ENCODE measurements around the gene MTAP.
A peak's percentile ranks its signal among the peaks of the same experiment; 100 is the strongest.

MTAP gene

GRCh38 chr9:21800931-21801682, 1.3 kb upstream of the MTAP start:
- Mint-ChIP-seq H3K4me1 (peaks cover 39% of the 10 kb centered on the region), H3K27me3 (ENCODE audit: low read depth, poor library complexity) (peaks cover 55% of the 10 kb centered on the region), H3K9me3 (no peaks in the 10 kb centered on the region), H3K27ac (no peak overlapping the region), H3K4me3 (peak overlapping the region; percentile 100), H3K36me3 (ENCODE audit: low read depth) (peaks cover 11% of the 10 kb centered on the region)
- DNase-seq, result no peak
- TF ChIP-seq, protein P1, sequence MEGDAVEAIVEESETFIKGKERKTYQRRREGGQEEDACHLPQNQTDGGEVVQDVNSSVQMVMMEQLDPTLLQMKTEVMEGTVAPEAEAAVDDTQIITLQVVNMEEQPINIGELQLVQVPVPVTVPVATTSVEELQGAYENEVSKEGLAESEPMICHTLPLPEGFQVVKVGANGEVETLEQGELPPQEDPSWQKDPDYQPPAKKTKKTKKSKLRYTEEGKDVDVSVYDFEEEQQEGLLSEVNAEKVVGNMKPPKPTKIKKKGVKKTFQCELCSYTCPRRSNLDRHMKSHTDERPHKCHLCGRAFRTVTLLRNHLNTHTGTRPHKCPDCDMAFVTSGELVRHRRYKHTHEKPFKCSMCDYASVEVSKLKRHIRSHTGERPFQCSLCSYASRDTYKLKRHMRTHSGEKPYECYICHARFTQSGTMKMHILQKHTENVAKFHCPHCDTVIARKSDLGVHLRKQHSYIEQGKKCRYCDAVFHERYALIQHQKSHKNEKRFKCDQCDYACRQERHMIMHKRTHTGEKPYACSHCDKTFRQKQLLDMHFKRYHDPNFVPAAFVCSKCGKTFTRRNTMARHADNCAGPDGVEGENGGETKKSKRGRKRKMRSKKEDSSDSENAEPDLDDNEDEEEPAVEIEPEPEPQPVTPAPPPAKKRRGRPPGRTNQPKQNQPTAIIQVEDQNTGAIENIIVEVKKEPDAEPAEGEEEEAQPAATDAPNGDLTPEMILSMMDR (IDR thresholded peaks at IDR 0.05), result no peak

DNA sequence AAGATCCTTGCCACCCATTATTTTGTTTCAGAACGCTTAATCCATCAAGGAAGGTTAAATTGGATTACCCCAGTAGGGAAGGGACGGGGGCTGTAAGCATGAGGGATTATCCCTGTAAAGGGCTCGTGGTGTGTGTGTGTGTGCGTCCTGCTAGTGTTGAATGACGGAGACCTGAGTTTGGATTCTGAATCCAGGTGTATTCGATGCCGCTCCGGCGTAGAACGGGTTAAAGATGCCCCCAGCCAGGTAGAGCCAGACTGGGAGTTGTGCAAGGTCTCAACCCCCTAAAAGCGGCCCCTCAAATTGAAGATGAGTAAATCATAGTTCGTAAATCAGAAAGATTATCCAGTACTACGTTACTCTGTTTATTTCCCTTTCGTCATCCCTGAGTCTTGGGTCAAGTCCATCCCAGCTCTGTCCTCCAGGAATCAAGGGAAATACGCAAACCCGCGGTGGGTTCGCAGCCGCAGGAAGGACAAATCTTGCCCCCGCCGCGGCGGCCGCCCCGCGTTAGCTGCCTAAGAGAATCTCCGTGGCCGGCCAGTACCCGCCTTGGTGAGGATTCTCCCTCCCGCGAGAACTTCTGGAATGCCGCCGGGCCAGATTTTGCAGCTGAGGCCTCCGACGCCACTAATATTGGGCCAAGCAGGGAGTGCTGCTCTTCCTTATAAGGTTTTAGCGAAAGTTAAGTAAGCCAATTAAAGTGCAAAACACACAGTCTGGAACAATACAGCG, 586 bp upstream of the MTAP start:
- DNase-seq, result peak; percentile 68

GRCh38 chr9:21803649-21804048, 1.2 kb downstream of the MTAP start:
- Mint-ChIP-seq H3K27me3 (ENCODE audit: low read depth, poor library complexity) (peaks cover 30% of the 10 kb centered on the region), H3K4me3 (peak overlapping the region; percentile 100), H3K9me3 (no peaks in the 10 kb centered on the region), H3K4me1 (peaks cover 63% of the 10 kb centered on the region), H3K36me3 (ENCODE audit: low read depth) (peaks cover 25% of the 10 kb centered on the region), H3K27ac (peak overlapping the region; percentile 97)
- TF ChIP-seq, protein P1 (IDR thresholded peaks at IDR 0.05), result no peak
- DNase-seq, result no peak

More for the DNA sequence above, 586 bp upstream of the MTAP start:
- Mint-ChIP-seq H3K36me3 (ENCODE audit: low read depth) (peaks cover 16% of the 10 kb centered on the region), H3K27me3 (ENCODE audit: low read depth, poor library complexity) (peaks cover 48% of the 10 kb centered on the region), H3K4me3 (peak overlapping the region; percentile 100), H3K9me3 (no peaks in the 10 kb centered on the region), H3K4me1 (peaks cover 46% of the 10 kb centered on the region), H3K27ac (peak overlapping the region; percentile 25)
- TF ChIP-seq, protein P1 (IDR thresholded peaks at IDR 0.05), result no peak

GRCh38 chr9:21804331-21804730, 1.9 kb downstream of the MTAP start:
- no peak overlapping the region for H3K27ac Mint-ChIP-seq
- TF ChIP-seq, protein P1 (IDR thresholded peaks at IDR 0.05), result no peak
- no peaks in the 10 kb centered on the region for H3K9me3 Mint-ChIP-seq
- peaks cover 32% of the 10 kb centered on the region for H3K36me3 Mint-ChIP-seq (ENCODE audit: low read depth)
- no peak for DNase-seq
- H3K4me3 Mint-ChIP-seq, result peak overlapping the region; percentile 100
- H3K27me3 Mint-ChIP-seq (ENCODE audit: low read depth, poor library complexity), result peaks cover 23% of the 10 kb centered on the region
- H3K4me1 Mint-ChIP-seq, result peaks cover 69% of the 10 kb centered on the region

DNA sequence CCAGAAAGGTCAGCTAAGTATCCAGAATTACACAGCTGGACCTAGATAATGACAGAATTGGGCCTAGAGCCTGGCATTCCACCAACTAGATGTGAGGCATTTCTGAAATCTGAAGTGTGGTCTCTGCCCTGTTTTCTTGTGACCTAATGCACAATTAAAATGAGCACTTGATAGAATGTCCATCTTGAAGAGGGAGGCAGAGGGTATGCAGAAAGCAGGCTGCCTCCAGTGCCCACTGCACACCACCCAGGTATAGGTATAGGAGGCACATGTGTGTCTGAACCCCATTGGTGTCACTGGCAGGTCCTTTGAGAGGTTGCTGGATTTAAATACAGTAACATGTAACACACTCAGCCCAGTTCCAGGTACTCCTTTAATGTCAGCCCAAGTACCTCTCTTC, 2.4 kb downstream of the MTAP start:
- Mint-ChIP-seq H3K9me3 (no peaks in the 10 kb centered on the region), H3K27ac (no peak overlapping the region), H3K36me3 (ENCODE audit: low read depth) (peaks cover 33% of the 10 kb centered on the region), H3K27me3 (ENCODE audit: low read depth, poor library complexity) (peaks cover 18% of the 10 kb centered on the region), H3K4me3 (peak overlapping the region; percentile 100), H3K4me1 (peaks cover 69% of the 10 kb centered on the region)
- DNase-seq, result no peak
- TF ChIP-seq, protein P1 (IDR thresholded peaks at IDR 0.05), result no peak

All from nephron progenitor cell (in vitro differentiated cells).